NCI-H82 treated with DMSO at 0.1 percent for 48 hours (cell line): Measurements from ENCODE around the gene SPAG9.

Experiments used
- DNase-seq: peaks from one replicate; lab custom pipeline; 2025; ENCODE audit not compliant: unreplicated experiment; lab: John Stamatoyannopoulos, UW

SPAG9 gene

GRCh38 chr17:51005768-51006167, 114.9 kb downstream of the SPAG9 start:
- no peak for DNase-seq

- DNase-seq, result no peak
Measured at GRCh38 chr17:51004249-51004648, 116.4 kb downstream of the SPAG9 start.

- peak; percentile 36 for DNase-seq
Measured at GRCh38 chr17:51000835-51001638, 119.6 kb downstream of the SPAG9 start.

GRCh38 chr17:50995668-50996067, 125.0 kb downstream of the SPAG9 start:
- DNase-seq, result no peak

GRCh38 chr17:50993544-50993943, 127.1 kb downstream of the SPAG9 start:
- DNase-seq, result no peak

GRCh38 chr17:50989149-50989548, 131.5 kb downstream of the SPAG9 start:
- no peak for DNase-seq

- DNase-seq, result no peak
Measured at GRCh38 chr17:50988427-50988826, 132.2 kb downstream of the SPAG9 start.

GRCh38 chr17:50986989-50987660, 133.5 kb downstream of the SPAG9 start:
- DNase-seq, result no peak

- DNase-seq, result no peak
Measured at GRCh38 chr17:50981279-50981678, 139.4 kb downstream of the SPAG9 start.

- no peak for DNase-seq
Measured at GRCh38 chr17:50979524-50979927, 141.1 kb downstream of the SPAG9 start.

- no peak for DNase-seq
Measured at GRCh38 chr17:50977487-50978159, 143.0 kb downstream of the SPAG9 start.

GRCh38 chr17:50976951-50977472, 143.7 kb downstream of the SPAG9 start:
- DNase-seq, result no peak

- no peak for DNase-seq
Measured at GRCh38 chr17:50973557-50974494, 146.8 kb downstream of the SPAG9 start.

- DNase-seq, result no peak
Measured at GRCh38 chr17:50972577-50972976, 148.1 kb downstream of the SPAG9 start.

- no peak for DNase-seq
Measured at GRCh38 chr17:50967795-50968194, 152.9 kb downstream of the SPAG9 start.

GRCh38 chr17:50966163-50966666, 154.5 kb downstream of the SPAG9 start:
- DNase-seq, result no peak

GRCh38 chr17:50963139-50963538, 157.5 kb downstream of the SPAG9 start:
- DNase-seq, result no peak

GRCh38 chr17:50961282-50962220, 159.1 kb downstream of the SPAG9 start:
- DNase-seq, result no peak

GRCh38 chr17:50959341-50959740, 161.3 kb downstream of the SPAG9 start:
- no peak for DNase-seq
